GM12892 (cell line): Measurements from ENCODE around the gene C6orf132.

Source experiments
- POLR2A ChIP-seq: IDR thresholded peaks from 2 replicates; pipeline ENCODE4 v1.6.1; 2011; ENCODE audit warnings: low read depth, low read length, control low read depth
- TAF1 ChIP-seq: IDR thresholded peaks from 2 replicates; pipeline ENCODE4 v1.6.1; 2011; ENCODE audit warnings: low read depth, mild to moderate bottlenecking, control low read depth, low read length, borderline replicate concordance

- no peak for TF ChIP-seq POLR2A
- no peak for TF ChIP-seq TAF1
These were observed 7.3 kb downstream of the C6orf132 start for GRCh38 chr6:42135161-42135560.
